HCT116 (cell line): ENCODE data around the gene DIAPH3.

ENCODE experiments used
- CTCF ChIP-seq, 3 experiments: fragments of 200-600 bp in 1 of 3; sonication (generic) in 1 of 3; IDR thresholded peaks in 2 of 3; conservative IDR thresholded peaks in 1 of 3; 2 replicates each; pipeline ENCODE4 v1.5.1; 2012 to 2017; ENCODE audit warnings: low read depth in 2 of 3, low read length in 2 of 3, antibody characterized with exemption in 1 of 3, borderline replicate concordance in 1 of 3, control low read depth in 1 of 3, mild to moderate bottlenecking in 1 of 3, mixed read lengths in 1 of 3, mixed run types in 1 of 3, moderate library complexity in 1 of 3; ENCODE audit not compliant: insufficient read depth in 1 of 3
- EZH2 ChIP-seq: fragments of 200-600 bp; sonication (generic); IDR thresholded peaks from 2 replicates; pipeline ENCODE4 v1.6.1; 2017; ENCODE audit warnings: antibody characterized with exemption, mixed run types
- POLR2A ChIP-seq: IDR thresholded peaks from 2 replicates; pipeline ENCODE4 v1.7.0; 2011; ENCODE audit warnings: borderline replicate concordance; ENCODE audit not compliant: insufficient read depth, insufficient read length; ENCODE audit errors: extremely low read depth
- REST ChIP-seq: IDR thresholded peaks from 2 replicates; pipeline ENCODE4 v1.6.1; 2012; ENCODE audit warnings: low read depth
- YY1 ChIP-seq: IDR thresholded peaks from 2 replicates; pipeline ENCODE4 v1.6.1; 2011; ENCODE audit warnings: low read length, low read depth, moderate library complexity, mild to moderate bottlenecking; ENCODE audit not compliant: insufficient replicate concordance; ENCODE audit errors: extremely low read depth

GRCh38 chr13:59898066-59898465 is 265.7 kb downstream of the DIAPH3 start:
- TF ChIP-seq YY1 (no peak), CTCF (IDR thresholded peaks at IDR 0.05 in 2 of 3, conservative IDR thresholded peaks at IDR 0.05 in 1 of 3; ENCODE audit: borderline replicate concordance in 1 of 3, insufficient read depth in 1 of 3, low read depth in 2 of 3, low read length in 2 of 3) (no peak), POLR2A (no peak), REST (no peak), EZH2 (no peak)
